ENCODE results near the gene RAP1GAP2.

DNA sequence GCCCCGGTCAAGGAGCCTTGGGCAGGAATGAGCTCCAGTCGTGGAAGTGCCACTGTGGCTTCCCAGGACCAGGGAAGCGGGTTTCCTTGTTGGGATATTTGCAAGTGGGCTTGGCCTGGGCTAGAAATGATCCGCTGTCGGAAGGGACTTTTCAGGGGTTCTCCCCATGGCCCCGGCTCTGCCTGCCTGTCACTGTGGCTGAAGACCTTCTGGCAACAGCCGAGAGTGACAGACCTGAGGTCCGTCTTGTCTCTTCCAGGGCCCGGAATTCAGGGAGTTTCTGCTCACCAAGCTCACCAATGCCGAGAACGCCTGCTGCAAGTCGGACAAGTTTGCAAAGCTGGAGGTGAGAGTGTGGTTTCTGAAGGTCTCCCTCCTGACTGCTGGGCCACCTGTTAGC, 209.5 kb downstream of the RAP1GAP2 start:
- TF ChIP-seq, protein P1, sequence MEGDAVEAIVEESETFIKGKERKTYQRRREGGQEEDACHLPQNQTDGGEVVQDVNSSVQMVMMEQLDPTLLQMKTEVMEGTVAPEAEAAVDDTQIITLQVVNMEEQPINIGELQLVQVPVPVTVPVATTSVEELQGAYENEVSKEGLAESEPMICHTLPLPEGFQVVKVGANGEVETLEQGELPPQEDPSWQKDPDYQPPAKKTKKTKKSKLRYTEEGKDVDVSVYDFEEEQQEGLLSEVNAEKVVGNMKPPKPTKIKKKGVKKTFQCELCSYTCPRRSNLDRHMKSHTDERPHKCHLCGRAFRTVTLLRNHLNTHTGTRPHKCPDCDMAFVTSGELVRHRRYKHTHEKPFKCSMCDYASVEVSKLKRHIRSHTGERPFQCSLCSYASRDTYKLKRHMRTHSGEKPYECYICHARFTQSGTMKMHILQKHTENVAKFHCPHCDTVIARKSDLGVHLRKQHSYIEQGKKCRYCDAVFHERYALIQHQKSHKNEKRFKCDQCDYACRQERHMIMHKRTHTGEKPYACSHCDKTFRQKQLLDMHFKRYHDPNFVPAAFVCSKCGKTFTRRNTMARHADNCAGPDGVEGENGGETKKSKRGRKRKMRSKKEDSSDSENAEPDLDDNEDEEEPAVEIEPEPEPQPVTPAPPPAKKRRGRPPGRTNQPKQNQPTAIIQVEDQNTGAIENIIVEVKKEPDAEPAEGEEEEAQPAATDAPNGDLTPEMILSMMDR (IDR thresholded peaks at IDR 0.05) = no peak
- TF ChIP-seq POLR2A (IDR thresholded peaks at IDR 0.05) = no peak
